RWPE2 (cell line): ENCODE measurements around the gene R3HDM4.

ENCODE experiments used
- ATAC-seq: fragments of 200-7000 bp; cut with Tn5 transposase; 3 replicates; pipeline ENCODE4 v1.9.1; 2021; ENCODE audit warnings: low read depth
- DNase-seq: peaks from one replicate; pipeline ENCODE4 v3.0.0-alpha.2; 2020; ENCODE audit warnings: low spot score
- H3K27ac ChIP-seq: fragments of 450-650 bp; 2 replicates; pipeline ENCODE4 v1.5.1; 2017; ENCODE audit warnings: mild to moderate bottlenecking; ENCODE audit not compliant: poor library complexity, severe bottlenecking
- H3K27me3 ChIP-seq: fragments of 250-450 bp; sonication (Bioruptor Pico); 2 replicates; pipeline ENCODE4 v1.5.1; 2021; ENCODE audit warnings: mild to moderate bottlenecking, moderate library complexity; ENCODE audit not compliant: insufficient read depth, poor library complexity, severe bottlenecking
- H3K36me3 ChIP-seq: fragments of 250-450 bp; sonication (Bioruptor Pico); 2 replicates; pipeline ENCODE4 v1.5.1; 2020; ENCODE audit warnings: low read depth, mild to moderate bottlenecking, moderate library complexity
- H3K4me1 ChIP-seq: fragments of 250-450 bp; sonication (Bioruptor Pico); 2 replicates; pipeline ENCODE4 v1.5.1; 2021; ENCODE audit warnings: mild to moderate bottlenecking, moderate library complexity; ENCODE audit not compliant: insufficient read depth, poor library complexity, severe bottlenecking
- H3K4me3 ChIP-seq: fragments of 250-450 bp; sonication (Bioruptor Pico); 2 replicates; pipeline ENCODE4 v1.5.1; 2021; ENCODE audit warnings: mild to moderate bottlenecking, moderate library complexity; ENCODE audit not compliant: severe bottlenecking
- H3K9me3 ChIP-seq: fragments of 250-450 bp; sonication (Bioruptor Pico); 2 replicates; pipeline ENCODE4 v1.5.1; 2021; ENCODE audit warnings: mild to moderate bottlenecking, moderate library complexity; ENCODE audit not compliant: severe bottlenecking
- CTCF ChIP-seq: fragments of 450-650 bp; IDR thresholded peaks from one replicate; pipeline ENCODE4 v1.5.1; 2017; ENCODE audit warnings: mild to moderate bottlenecking, moderate library complexity; ENCODE audit not compliant: poor library complexity, severe bottlenecking

The R3HDM4 gene

GRCh38 chr19:919199-920050 lies 6.4 kb upstream of the R3HDM4 start:
- TF ChIP-seq CTCF = no peak
- ATAC-seq (peak; percentile 58), DNase-seq (peak; percentile 57)
- Histone ChIP-seq H3K4me1 (no peaks in the 10 kb centered on the region), H3K27ac (no peak overlapping the region), H3K36me3 (no peaks in the 10 kb centered on the region), H3K4me3 (no peak overlapping the region), H3K9me3 (no peaks in the 10 kb centered on the region), H3K27me3 (peaks cover 40% of the 10 kb centered on the region)

GRCh38 chr19:918481-919198 lies 5.6 kb upstream of the R3HDM4 start:
- ATAC-seq (no peak), DNase-seq (peak; percentile 61)
- H3K4me3 ChIP-seq = no peak overlapping the region
- TF ChIP-seq CTCF = no peak
- no peaks in the 10 kb centered on the region for H3K36me3 ChIP-seq
- H3K9me3 ChIP-seq = no peaks in the 10 kb centered on the region
- H3K27me3 ChIP-seq = peaks cover 40% of the 10 kb centered on the region
- H3K27ac ChIP-seq = no peak overlapping the region
- H3K4me1 ChIP-seq = no peaks in the 10 kb centered on the region

DNA sequence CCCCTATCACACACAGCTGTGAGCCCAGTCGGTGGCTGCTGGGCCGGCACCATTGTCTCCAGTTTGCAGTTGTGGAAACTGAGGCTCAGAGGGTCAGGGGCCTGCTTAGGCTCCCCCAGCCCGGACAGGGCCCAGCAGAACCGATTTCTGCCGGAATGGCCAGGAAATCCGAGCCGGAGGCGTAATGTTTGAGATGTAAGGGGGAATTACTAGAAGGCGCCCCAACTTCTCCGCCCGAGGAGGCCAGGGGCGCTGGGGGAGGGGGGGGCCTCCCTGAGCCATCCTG lies 5.1 kb upstream of the R3HDM4 start:
- ATAC-seq (no peak), DNase-seq (no peak)
- peaks cover 40% of the 10 kb centered on the region for H3K27me3 ChIP-seq
- H3K27ac ChIP-seq = no peak overlapping the region
- H3K4me3 ChIP-seq = no peak overlapping the region
- H3K4me1 ChIP-seq = no peaks in the 10 kb centered on the region
- TF ChIP-seq CTCF = no peak
- no peaks in the 10 kb centered on the region for H3K9me3 ChIP-seq
- no peaks in the 10 kb centered on the region for H3K36me3 ChIP-seq

GRCh38 chr19:917323-918151 lies 4.5 kb upstream of the R3HDM4 start, which contains the start of gene KISS1R:
Gene KISS1R (plus strand): TSS chr19:917333. CDS start chr19:917503, 170 bp downstream.
- Histone ChIP-seq H3K27me3 (peaks cover 40% of the 10 kb centered on the region), H3K27ac (no peak within 1 kb of the TSS), H3K4me1 (no peaks in the 10 kb centered on the region), H3K9me3 (no peaks in the 10 kb centered on the region), H3K4me3 (no peak within 1 kb of the TSS), H3K36me3 (no peaks in the 10 kb centered on the region)
- ATAC-seq = no peak; the same call in 2 of the 3 replicates
- peak; percentile 66 for TF ChIP-seq CTCF
- DNase-seq = peak; percentile 58
